GM06990 (cell line): Measurements from ENCODE around the gene PPP1R27.

Experiments used
- DNase-seq: peaks from one replicate; pipeline ENCODE4 v3.0.0-alpha.2; 2011; ENCODE audit not compliant: insufficient read length; ENCODE audit errors: extremely low read depth
- H3K27me3 ChIP-seq: replicated peaks from 2 replicates; pipeline ENCODE4 v1.6.0; 2011; ENCODE audit warnings: low read length; ENCODE audit not compliant: control insufficient read depth, insufficient read depth
- H3K36me3 ChIP-seq: 2 replicates; pipeline ENCODE4 v1.5.1; 2011; ENCODE audit warnings: low read length; ENCODE audit not compliant: control insufficient read depth, insufficient read depth
- H3K4me3 ChIP-seq: replicated peaks from 2 replicates; pipeline ENCODE4 v1.5.1; 2011; ENCODE audit warnings: low read depth, mild to moderate bottlenecking, control low read depth, low read length
- CTCF ChIP-seq: IDR thresholded peaks from 2 replicates; pipeline ENCODE4 v1.5.1; 2011; ENCODE audit warnings: low read length, control low read depth, mild to moderate bottlenecking, inconsistent platforms; ENCODE audit not compliant: insufficient read depth, poor library complexity, severe bottlenecking

PPP1R27 gene

GRCh38 chr17:81844327-81844851, 9.5 kb upstream of the PPP1R27 start:
- no peak overlapping the region for H3K4me3 ChIP-seq
- peaks cover 49% of the 10 kb centered on the region for H3K36me3 ChIP-seq
- no peaks in the 10 kb centered on the region for H3K27me3 ChIP-seq
- TF ChIP-seq CTCF, result no peak
- DNase-seq, result no peak

GRCh38 chr17:81843713-81844326, 9.0 kb upstream of the PPP1R27 start:
- TF ChIP-seq CTCF, result no peak
- Histone ChIP-seq H3K36me3 (peaks cover 49% of the 10 kb centered on the region), H3K4me3 (no peak overlapping the region), H3K27me3 (no peaks in the 10 kb centered on the region)
- DNase-seq, result no peak

DNA sequence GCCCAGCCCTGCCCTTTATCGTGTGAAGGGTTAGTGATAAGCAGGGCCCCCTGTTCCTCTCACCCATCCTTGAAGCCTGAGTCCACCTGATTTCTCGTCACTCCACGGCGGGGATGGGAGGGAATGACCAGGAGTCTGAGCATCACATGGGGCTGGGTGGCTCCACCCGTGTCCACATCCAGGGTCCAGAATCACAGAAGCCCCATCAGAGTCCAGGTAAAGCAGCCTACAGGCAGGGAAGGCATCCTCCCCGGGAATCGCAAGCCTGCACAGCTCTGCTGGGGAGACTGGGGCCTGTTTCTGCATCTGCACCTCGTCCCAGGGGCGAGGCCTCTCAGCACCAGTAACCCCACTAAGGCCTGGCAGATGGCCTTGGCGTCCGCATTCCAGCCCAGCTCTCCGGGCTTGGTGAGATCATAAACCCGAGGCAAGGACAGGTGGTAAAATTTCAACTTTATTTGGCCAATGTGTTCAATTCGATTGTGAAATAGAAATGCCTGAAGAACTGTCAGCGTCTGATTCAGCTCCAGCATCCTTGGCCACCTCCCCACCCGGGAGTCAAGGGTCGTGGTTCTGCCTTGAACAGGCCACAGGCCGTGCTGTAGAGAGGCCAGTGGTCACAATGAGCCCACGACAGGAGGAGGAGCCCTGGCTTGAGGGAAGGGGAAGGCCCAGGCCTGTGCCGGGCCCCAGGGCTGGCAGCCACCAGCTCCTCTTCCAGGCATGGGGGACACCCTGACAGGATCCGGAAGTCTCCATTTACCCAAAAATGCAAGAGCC, 8.1 kb upstream of the PPP1R27 start:
- DNase-seq, result no peak
- Histone ChIP-seq H3K4me3 (no peak overlapping the region), H3K27me3 (no peaks in the 10 kb centered on the region), H3K36me3 (peaks cover 47% of the 10 kb centered on the region)
- no peak for TF ChIP-seq CTCF

- Histone ChIP-seq H3K4me3 (no peak overlapping the region), H3K27me3 (no peaks in the 10 kb centered on the region), H3K36me3 (peaks cover 45% of the 10 kb centered on the region)
Observed at GRCh38 chr17:81842378-81842724, 7.5 kb upstream of the PPP1R27 start.

DNA sequence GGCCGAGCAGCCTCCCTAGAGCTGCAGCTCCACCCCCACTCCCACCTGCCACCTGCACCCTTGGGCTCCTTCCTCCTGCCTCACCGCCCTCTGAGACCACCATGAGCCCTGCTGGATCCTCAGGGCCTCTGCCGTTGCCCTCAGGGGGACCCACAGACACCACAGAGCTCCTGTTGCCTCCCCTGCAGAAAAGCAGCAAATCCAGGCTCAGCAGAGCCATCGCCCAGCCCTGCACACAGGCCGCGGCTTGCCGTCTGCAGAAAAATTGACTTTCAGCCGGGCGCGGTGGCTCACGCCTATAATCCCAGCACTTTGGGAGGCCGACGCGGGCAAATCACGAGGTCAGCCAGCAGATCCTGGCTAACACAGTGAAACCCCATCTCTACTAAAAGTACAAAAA, 7.0 kb upstream of the PPP1R27 start:
- DNase-seq, result no peak
- peaks cover 41% of the 10 kb centered on the region for H3K36me3 ChIP-seq
- H3K27me3 ChIP-seq, result no peaks in the 10 kb centered on the region
- H3K4me3 ChIP-seq, result no peak overlapping the region
- no peak for TF ChIP-seq CTCF

More at GRCh38 chr17:81842378-81842724, 7.5 kb upstream of the PPP1R27 start:
- TF ChIP-seq CTCF, result no peak
- no peak for DNase-seq
